ENCODE measurements around the gene NDUFV1. TPM values are rescaled to one million over a fixed set of nuclear protein-coding genes. Genes with fewer than 3 reads are reported as not detected.
"Not testable (repeated sequence)": the region's sequence is repeated elsewhere in the genome, so short reads cannot be mapped to it uniquely, and the experiment has no call there.

The NDUFV1 gene
- total RNA-seq, 1 experiment from 2014 or later: 203 TPM

DNA sequence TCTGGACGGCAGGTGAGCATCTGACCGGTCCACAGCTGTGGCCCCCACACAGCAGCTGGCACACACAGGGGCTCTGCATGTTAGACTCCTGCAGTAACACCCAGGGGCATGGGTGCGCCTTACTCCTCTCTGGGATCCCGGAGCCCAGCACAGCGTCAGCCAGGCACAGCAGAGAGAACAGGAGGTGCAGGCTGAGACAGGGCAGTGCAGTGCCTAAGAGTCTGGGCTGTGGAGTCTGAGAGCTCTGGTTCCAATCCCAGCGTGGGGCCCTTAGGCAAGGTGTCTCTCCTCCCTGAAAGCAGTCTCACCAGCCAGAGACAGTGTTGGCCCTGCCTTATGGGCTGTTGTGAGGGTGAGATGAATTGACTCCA lies 20.7 kb downstream of the NDUFV1 start:
- DNase-seq (ENCODE audit: low read depth): no peak

DNA sequence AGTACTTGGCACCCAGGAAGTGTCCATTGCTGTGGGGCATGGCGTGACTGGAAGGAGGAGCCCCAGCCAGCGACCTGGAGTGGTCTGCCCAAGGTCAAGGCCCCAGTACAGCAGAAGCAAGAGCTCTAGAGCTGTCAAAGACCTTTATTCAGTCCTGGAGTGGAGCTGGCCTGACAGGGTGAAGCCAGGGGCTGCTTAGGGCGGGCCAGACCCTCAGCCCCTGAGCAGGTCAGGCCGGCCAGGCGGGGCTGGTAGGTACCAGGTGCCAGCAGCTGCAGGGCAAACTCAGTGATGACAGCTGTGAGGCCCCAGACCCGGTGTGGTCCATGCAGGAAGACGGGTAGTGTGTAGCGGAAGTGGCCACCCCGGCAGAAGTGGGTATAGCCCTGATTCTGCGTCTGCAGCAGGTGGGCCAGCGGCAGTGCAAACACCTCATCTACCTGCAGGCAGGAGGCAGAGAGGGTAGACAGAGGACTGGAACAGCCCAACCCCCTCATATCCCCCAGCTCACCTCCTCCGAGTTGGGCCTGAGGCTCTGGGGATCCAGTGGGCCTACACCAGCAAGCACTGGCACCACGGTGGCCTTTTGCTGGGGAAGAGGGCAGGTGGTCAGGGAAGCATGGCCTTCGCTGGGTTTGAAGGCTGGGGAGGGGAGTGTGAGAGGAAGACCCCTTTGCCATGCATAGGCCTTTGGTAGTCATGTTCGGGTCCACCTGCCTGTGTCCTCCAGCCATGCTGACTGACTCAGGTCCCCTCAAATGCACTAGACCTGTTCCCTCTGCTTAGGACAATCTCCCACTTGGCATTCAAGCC lies 21.3 kb downstream of the NDUFV1 start:
- DNase-seq (ENCODE audit: low read depth): no peak

GRCh38 chr11:67628710-67629385 lies 22.1 kb downstream of the NDUFV1 start:
- DNase-seq (ENCODE audit: low read depth): no peak

DNA sequence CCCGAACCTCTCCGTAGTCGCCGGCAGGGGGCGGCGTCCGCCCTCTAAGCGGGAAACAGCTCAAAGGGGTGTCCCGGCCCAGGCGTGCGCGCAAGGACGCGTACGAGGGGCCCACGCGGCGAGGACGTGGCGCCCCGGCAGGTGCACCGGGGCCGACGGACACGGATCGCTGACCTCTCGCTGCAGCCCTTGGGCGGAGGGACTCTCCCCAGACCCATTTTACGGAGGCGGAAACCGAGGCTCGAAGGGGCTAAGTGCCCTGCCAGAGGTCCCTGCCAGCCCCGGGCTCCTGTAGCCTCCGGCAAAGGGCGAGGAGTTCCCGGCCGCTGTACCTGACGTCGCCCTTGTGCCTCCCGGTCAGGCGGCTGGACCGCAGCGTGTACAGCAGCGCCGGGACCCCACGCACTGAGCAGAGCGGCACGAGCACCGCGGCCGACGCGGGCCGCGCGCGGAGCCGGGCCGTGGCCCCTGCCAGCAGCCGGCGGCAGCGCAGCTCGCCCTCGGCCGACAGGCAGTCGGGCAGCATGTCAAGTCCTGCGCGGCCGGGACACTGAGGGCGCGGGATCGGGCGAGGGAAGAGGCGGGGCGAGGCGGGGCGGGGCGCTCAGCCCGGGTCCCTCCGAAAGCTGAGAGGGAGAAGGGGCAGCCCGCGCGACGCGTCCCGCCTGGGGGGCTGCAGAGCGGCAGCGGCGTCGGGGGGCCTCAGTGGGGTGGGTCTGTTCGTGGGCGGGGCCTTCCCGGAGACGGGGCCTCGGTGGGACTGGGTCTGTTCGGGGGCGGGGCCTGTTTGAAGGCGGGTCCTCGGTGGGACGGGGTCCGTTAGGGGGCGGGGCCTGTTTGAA lies 22.9 kb downstream of the NDUFV1 start, which contains the start of gene NUDT8:
NUDT8 (minus strand) TSS at position 552 of the 842 bp plus-strand sequence; CDS start at position 526, 26 bp downstream.
- DNase-seq (ENCODE audit: low read depth): peak; percentile 74

GRCh38 chr11:67630228-67630942 lies 23.6 kb downstream of the NDUFV1 start:
- DNase-seq (ENCODE audit: low read depth): peak; percentile 95

GRCh38 chr11:67630943-67631331 lies 24.2 kb downstream of the NDUFV1 start:
- DNase-seq (ENCODE audit: low read depth): no peak

DNA sequence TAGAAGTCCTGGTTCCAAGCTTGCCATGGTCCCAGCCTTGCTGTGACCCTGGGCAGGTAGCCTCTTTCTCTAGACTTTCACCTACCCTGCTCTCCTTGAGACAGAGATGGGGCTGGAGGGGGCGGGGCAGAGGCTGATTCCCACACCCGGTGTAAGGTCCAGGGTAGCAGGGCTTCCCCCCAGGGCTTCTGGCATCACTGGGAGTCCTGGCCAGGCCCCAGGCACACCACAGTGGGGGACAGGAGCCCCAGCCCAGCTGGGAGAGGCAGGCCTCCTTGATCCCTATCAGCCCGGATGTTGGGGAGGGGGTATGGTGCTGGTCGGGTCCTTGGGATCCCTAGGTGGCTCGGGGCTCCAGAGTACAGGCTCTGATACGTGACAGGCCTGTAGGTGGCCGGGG lies 24.7 kb downstream of the NDUFV1 start:
- no peak for DNase-seq (ENCODE audit: low read depth)

- no peak for DNase-seq (ENCODE audit: low read depth)
Measured at GRCh38 chr11:67631853-67632174, 25.1 kb downstream of the NDUFV1 start.

GRCh38 chr11:67632175-67632981 lies 25.6 kb downstream of the NDUFV1 start:
- no peak for DNase-seq (ENCODE audit: low read depth)

GRCh38 chr11:67632982-67633755 lies 26.4 kb downstream of the NDUFV1 start:
- no peak for DNase-seq (ENCODE audit: low read depth)

DNA sequence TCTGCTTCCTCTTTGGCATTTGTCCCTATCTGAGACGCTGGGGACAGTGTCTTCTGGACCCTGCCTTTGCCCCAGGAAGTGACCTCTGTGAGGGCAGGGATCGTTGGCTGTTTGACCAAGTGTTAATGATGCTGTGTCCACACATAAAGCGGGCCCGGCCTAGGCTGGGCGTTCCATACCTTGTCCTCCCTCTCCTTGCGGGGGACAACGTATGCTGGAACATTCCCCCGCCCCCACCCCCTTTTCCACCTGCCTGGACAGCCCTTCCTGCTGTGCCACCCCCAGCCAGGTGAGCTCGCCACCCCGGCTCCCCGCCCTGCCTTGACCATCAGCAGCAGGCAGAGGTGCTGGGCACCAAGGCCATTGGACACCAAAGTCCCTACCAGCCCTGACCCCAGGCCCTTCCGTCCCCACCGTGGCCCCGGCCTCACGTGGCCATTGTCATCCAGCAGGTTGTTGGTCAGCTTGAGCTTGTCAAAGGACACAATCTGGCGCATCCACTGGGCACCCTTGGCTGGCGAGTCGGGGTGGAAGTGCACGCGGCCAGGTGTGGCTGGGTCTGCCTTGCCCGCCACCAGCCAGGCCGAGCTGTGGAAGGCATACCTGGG lies 27.1 kb downstream of the NDUFV1 start:
- no peak for DNase-seq (ENCODE audit: low read depth)

DNA sequence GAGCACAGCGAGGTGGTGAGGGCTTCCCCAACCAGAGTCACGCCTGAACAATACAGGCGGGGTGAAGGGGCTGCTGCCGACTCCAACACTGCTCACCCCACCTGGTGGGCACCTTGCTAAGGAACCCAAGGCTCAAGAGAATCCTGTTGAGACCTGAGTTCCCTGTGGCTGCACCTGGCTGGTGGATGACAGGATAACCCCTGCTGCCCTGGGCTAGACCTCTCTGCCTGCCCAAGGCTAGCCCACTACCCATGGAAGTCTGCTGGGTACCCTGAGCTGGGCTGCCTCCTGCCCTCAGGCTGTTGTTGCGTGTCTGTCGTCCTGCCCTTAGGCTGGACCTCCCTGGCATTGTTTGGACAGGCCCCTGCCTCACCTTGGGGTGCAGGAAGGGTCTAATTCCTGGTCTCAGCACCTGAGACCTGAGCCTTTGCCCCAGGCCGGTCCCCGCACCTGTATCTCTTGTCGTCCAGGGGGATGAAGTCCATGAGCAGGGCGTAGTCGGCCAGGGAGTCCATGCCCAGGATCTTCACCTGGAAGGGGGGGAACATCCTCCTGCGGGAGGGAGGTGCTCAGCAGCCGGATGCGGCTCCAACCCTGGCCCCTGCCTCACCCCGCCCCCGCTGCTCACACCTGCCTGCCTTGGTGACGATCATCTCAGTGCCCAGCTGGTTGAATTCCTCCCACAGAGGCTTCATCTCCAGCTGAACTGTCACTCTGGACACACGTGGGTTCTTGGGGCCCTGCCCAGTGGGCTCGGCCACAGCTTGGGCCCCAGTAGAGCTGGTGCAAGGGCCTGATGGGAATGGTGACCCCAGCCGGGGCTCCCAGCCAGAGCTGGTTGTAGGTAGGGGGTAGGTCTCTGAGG lies 27.9 kb downstream of the NDUFV1 start:
- no peak for DNase-seq (ENCODE audit: low read depth)

DNA sequence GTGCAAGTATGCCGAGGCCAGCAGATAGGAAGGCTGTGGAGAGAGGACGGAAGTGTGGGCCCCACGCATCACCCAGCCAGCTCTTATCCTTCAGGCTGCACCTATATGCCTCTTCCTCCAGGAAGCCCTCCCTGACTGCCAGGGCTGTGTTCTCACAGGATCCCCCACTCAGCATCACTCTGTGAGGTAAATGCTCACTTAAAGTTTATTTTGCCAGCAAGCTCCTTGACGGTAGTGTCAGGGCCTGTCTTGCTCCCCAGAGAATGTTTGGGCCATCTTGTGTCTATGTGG lies 28.4 kb downstream of the NDUFV1 start:
- DNase-seq (ENCODE audit: low read depth): no peak

- no peak for DNase-seq (ENCODE audit: low read depth)
Measured at GRCh38 chr11:67636962-67637361, 30.2 kb downstream of the NDUFV1 start.

DNA sequence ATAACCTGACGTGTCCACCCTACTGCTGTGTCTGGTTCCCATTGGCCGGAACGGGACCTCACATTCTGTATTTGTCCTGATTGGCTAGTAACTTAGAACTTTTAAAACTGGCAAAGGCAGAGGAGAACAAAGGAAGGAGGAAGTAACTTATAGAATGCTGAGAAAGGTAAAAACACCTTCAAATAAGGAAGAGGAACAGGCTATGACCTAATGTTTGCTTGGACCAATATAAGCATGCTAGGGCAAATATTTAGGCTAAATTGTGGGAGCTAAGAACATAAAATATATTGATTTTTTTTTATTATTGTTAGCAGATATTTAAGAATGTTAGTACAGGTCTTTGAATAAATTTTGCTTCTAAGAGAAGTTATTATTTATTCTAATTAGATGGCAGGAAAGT lies 30.7 kb downstream of the NDUFV1 start:
- not testable (repeated sequence) for DNase-seq (ENCODE audit: low read depth)

DNA sequence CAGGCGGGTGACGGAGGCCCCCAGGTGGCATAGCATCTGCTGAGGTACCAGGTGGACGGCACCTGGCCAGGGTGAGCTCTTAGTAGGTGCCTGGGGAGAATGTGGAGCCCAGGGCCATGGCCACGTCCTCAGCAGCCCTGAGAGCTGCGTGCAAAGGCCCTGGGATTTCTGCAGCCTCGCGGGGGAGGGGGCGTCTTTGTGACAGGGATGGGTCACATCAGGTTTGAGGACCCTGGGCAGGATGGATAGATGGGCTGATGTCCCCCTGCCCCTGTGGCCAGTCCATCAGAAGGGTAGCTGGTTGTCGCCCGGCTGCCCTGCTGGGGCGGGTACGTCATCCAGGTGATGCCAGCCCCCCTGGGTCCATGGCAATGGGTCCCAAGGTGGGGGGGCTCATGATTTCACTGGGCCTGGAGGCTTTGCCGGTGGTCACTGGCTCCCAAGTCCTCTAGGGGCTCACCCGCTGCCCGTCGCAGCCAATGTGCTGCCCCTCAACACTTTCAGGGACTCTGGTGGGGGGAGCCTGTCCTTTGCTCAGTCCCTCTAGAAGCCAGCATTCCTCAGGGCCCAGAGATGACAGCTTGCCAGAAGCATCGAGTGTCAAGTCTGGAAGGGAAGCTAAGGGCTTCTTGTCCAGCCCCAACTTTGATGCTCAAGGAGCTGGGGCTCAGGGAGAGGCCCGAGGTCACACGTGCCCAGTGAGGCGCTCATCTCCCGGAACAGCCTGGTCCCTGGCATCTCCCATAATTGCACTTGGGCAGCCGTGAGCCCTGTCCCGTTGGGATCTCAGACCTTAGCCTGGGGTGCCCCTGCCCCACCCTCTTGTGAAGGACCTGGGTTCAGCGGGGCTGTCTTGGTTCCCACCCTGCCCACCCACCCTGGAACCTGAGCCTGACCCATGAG lies 32.0 kb downstream of the NDUFV1 start:
- no peak for DNase-seq (ENCODE audit: low read depth)

DNA sequence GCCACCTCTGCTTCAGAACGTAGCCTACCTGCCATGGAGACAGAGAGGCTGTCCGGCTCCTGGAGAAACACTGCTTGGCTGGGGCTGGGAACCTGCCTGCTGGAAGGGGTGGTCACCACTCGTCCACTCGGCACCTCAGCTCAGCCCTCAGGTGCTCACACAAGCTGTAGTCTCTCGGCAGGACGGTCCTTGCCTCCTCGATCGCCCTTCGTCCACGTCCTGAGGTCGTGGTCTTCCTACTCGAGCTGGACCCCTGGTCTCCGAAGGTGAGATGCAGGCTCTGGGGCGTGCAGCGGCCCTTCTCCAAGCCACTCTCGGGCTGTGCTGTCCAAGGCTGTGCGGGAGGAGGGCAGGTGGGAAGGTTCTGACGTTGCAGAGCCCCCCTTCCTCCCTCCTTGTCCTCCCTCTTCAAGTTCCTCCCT lies 32.7 kb downstream of the NDUFV1 start, which contains the start of gene TBX10:
TBX10 (minus strand) TSS at position 326 of the 422 bp plus-strand sequence; CDS start at position 35, 291 bp downstream.
- DNase-seq (ENCODE audit: low read depth): no peak

All from RPMI7951 (cell line).